Measurements from ENCODE around the gene SPATA21.

- TF ChIP-seq EZH2 (IDR thresholded peaks at IDR 0.05; ENCODE audit: low read depth, unreplicated experiment) (no peak), JUNB (IDR thresholded peaks at IDR 0.05; ENCODE audit: unreplicated experiment) (no peak), CTCF (conservative IDR thresholded peaks at IDR 0.05; ENCODE audit: low read depth in 2 of 2) (no peak), CREB1 (CRISPR knock-in tag; IDR thresholded peaks at IDR 0.05; ENCODE audit: low read depth) (no peak), ZNF331 (CRISPR knock-in tag; IDR thresholded peaks at IDR 0.05; ENCODE audit: low read depth) (no peak), POLR2AphosphoS5 (IDR thresholded peaks at IDR 0.05; ENCODE audit: low read depth) (no peak), EZH2phosphoT487 (IDR thresholded peaks at IDR 0.05; ENCODE audit: unreplicated experiment) (no peak)
These were observed 6.6 kb downstream of the SPATA21 start for GRCh38 chr1:16430606-16431005.
